ENCODE results near the gene GPR15.

Gene GPR15

GRCh38 chr3:98573181-98573728, 41.5 kb downstream of the GPR15 start:
- Histone ChIP-seq H3K9me3 (ENCODE audit: control insufficient read depth, low read length) (no peaks in the 10 kb centered on the region), H3K4me3 (ENCODE audit: extremely low read depth, insufficient read depth, low read length, poor library complexity, severe bottlenecking) (no peak overlapping the region), H3K36me3 (ENCODE audit: control insufficient read depth, insufficient read depth, low read length) (peaks cover 12% of the 10 kb centered on the region), H3K4me1 (ENCODE audit: control insufficient read depth, insufficient read depth, low read length, poor library complexity, severe bottlenecking) (no peaks in the 10 kb centered on the region), H3K27ac (ENCODE audit: low read depth, low read length, severe bottlenecking) (no peak overlapping the region)
- WGBS, 2 experiments (ENCODE audit: insufficient coverage in 2 of 2) = 58 to 69% methylated on average over 2 of the region's 2 CpGs

GRCh38 chr3:98574132-98574531, 42.4 kb downstream of the GPR15 start:
- WGBS, 2 experiments (ENCODE audit: insufficient coverage in 2 of 2) = 67 to 100% methylated on average over 1 of the region's 6 CpGs
- Histone ChIP-seq H3K9me3 (ENCODE audit: control insufficient read depth, low read length) (no peaks in the 10 kb centered on the region), H3K4me3 (ENCODE audit: extremely low read depth, insufficient read depth, low read length, poor library complexity, severe bottlenecking) (no peak overlapping the region), H3K4me1 (ENCODE audit: control insufficient read depth, insufficient read depth, low read length, poor library complexity, severe bottlenecking) (no peaks in the 10 kb centered on the region), H3K36me3 (ENCODE audit: control insufficient read depth, insufficient read depth, low read length) (peaks cover 15% of the 10 kb centered on the region), H3K27ac (ENCODE audit: low read depth, low read length, severe bottlenecking) (no peak overlapping the region)

GRCh38 chr3:98577178-98577895, 45.6 kb downstream of the GPR15 start:
- WGBS, 2 experiments (ENCODE audit: insufficient coverage in 2 of 2) = 90 to 93% methylated on average over 3 of the region's 4 CpGs
- Histone ChIP-seq H3K9me3 (ENCODE audit: control insufficient read depth, low read length) (no peaks in the 10 kb centered on the region), H3K4me1 (ENCODE audit: control insufficient read depth, insufficient read depth, low read length, poor library complexity, severe bottlenecking) (no peaks in the 10 kb centered on the region), H3K36me3 (ENCODE audit: control insufficient read depth, insufficient read depth, low read length) (peaks cover 38% of the 10 kb centered on the region), H3K4me3 (ENCODE audit: extremely low read depth, insufficient read depth, low read length, poor library complexity, severe bottlenecking) (no peak overlapping the region), H3K27ac (ENCODE audit: low read depth, low read length, severe bottlenecking) (no peak overlapping the region)

GRCh38 chr3:98580401-98581386, 48.9 kb downstream of the GPR15 start:
- H3K4me3 ChIP-seq (ENCODE audit: extremely low read depth, insufficient read depth, low read length, poor library complexity, severe bottlenecking) = no peak overlapping the region
- peaks cover 13% of the 10 kb centered on the region for H3K4me1 ChIP-seq (ENCODE audit: control insufficient read depth, insufficient read depth, low read length, poor library complexity, severe bottlenecking)
- H3K36me3 ChIP-seq (ENCODE audit: control insufficient read depth, insufficient read depth, low read length) = peaks cover 62% of the 10 kb centered on the region
- H3K9me3 ChIP-seq (ENCODE audit: control insufficient read depth, low read length) = no peaks in the 10 kb centered on the region
- WGBS, 2 experiments (ENCODE audit: insufficient coverage in 2 of 2) = 95 to 97% methylated on average over 3 to 5 of the region's 8 CpGs
- H3K27ac ChIP-seq (ENCODE audit: low read depth, low read length, severe bottlenecking) = no peak overlapping the region

GRCh38 chr3:98581474-98581873, 49.7 kb downstream of the GPR15 start:
- Histone ChIP-seq H3K27ac (ENCODE audit: low read depth, low read length, severe bottlenecking) (no peak overlapping the region), H3K4me1 (ENCODE audit: control insufficient read depth, insufficient read depth, low read length, poor library complexity, severe bottlenecking) (peaks cover 13% of the 10 kb centered on the region), H3K4me3 (ENCODE audit: extremely low read depth, insufficient read depth, low read length, poor library complexity, severe bottlenecking) (no peak overlapping the region), H3K9me3 (ENCODE audit: control insufficient read depth, low read length) (no peaks in the 10 kb centered on the region), H3K36me3 (ENCODE audit: control insufficient read depth, insufficient read depth, low read length) (peaks cover 67% of the 10 kb centered on the region)
- 100% methylated on average over 1 of the region's 1 CpG; no CpG with 5 or more reads in 1 of the 2 experiments for WGBS, 2 experiments (ENCODE audit: insufficient coverage in 2 of 2)

- 100% methylated on average over 1 of the region's 1 CpG for WGBS, 2 experiments (ENCODE audit: insufficient coverage in 2 of 2)
- Histone ChIP-seq H3K27ac (ENCODE audit: low read depth, low read length, severe bottlenecking) (no peak overlapping the region), H3K4me3 (ENCODE audit: extremely low read depth, insufficient read depth, low read length, poor library complexity, severe bottlenecking) (no peak overlapping the region), H3K4me1 (ENCODE audit: control insufficient read depth, insufficient read depth, low read length, poor library complexity, severe bottlenecking) (peaks cover 13% of the 10 kb centered on the region), H3K36me3 (ENCODE audit: control insufficient read depth, insufficient read depth, low read length) (peaks cover 67% of the 10 kb centered on the region), H3K9me3 (ENCODE audit: control insufficient read depth, low read length) (no peaks in the 10 kb centered on the region)
These were observed 50.3 kb downstream of the GPR15 start for GRCh38 chr3:98582042-98582441.

- Histone ChIP-seq H3K4me1 (ENCODE audit: control insufficient read depth, insufficient read depth, low read length, poor library complexity, severe bottlenecking) (peaks cover 13% of the 10 kb centered on the region), H3K36me3 (ENCODE audit: control insufficient read depth, insufficient read depth, low read length) (peaks cover 76% of the 10 kb centered on the region), H3K9me3 (ENCODE audit: control insufficient read depth, low read length) (no peaks in the 10 kb centered on the region), H3K4me3 (ENCODE audit: extremely low read depth, insufficient read depth, low read length, poor library complexity, severe bottlenecking) (no peak overlapping the region), H3K27ac (ENCODE audit: low read depth, low read length, severe bottlenecking) (no peak overlapping the region)
- 86 to 93% methylated on average over 4 of the region's 4 CpGs for WGBS, 2 experiments (ENCODE audit: insufficient coverage in 2 of 2)
These were observed 52.0 kb downstream of the GPR15 start for GRCh38 chr3:98583766-98584165.
